Measurements from ENCODE around the gene ITFG1.

GRCh38 chr16:47129755-47130435, 331.0 kb downstream of the ITFG1 start:
- no peak for TF ChIP-seq CTCF (conservative IDR thresholded peaks at IDR 0.05; ENCODE audit: low read length)
- TF ChIP-seq EZH2phosphoT487 (IDR thresholded peaks at IDR 0.05; ENCODE audit: borderline replicate concordance), result no peak

All from Loucy (cell line).